ENCODE measurements around the gene CAPN7.

Gene CAPN7

DNA sequence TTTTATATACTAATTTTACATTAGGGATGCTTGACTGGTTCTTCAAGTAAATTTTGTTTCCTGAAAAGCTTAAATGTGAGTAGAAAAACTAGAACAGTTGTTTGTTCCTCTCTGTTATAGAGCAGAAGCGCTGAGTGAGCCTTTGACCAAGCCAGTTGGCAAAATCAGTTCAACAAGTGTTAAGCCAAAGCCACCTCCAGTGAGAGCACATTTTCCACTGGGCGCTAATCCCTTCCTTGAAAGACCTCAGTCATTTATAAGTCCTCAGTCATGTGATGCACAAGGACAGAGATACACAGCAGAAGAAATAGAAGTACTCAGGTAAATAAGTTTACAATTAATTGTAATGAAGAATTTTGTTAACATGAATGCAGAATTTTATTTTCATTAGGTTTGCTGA lies 14.6 kb downstream of the CAPN7 start:
- TF ChIP-seq POLR2AphosphoS5 (IDR thresholded peaks at IDR 0.05; ENCODE audit: low read depth, low read length) (no peak), POLR2A (IDR thresholded peaks at IDR 0.05; ENCODE audit: low read depth, low read length) (no peak), TAF1 (IDR thresholded peaks at IDR 0.05; ENCODE audit: borderline replicate concordance, low read depth, low read length) (no peak)
- DNase-seq (ENCODE audit: insufficient read length) (no peak), FAIRE-seq (no peak)

DNA sequence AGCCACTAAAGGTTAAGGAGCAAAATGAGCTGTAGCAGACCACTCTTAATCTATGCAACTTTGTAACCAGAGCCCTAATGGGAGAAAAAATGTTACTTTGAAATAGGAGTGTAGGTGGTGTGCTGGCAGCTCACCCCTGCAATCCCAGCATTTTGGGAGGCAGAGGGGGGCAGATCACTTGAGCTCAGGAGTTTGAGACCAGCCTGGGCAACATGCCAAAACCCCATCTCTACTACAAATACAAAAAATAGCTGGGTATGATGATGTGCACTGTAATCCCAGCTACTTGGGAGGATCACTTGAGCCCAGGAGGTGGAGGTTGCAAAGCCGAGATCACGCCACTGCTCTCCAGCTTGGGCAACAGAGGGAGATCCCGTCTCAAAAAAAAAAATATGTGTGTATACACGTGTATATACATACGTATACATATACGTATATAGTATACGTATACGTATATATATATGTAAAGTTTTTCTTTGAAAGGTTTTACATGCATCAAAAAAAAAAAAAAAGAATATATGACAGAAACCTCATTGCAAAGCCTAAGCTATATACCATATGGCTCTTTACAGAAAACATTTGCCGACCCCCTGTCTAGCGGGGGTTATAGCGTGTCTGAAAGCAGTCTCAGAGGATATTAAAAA lies 15.7 kb downstream of the CAPN7 start:
- no peak for DNase-seq (ENCODE audit: insufficient read length)
- no peak for TF ChIP-seq TAF1 (IDR thresholded peaks at IDR 0.05; ENCODE audit: borderline replicate concordance, low read depth, low read length)
- FAIRE-seq, result no peak

DNA sequence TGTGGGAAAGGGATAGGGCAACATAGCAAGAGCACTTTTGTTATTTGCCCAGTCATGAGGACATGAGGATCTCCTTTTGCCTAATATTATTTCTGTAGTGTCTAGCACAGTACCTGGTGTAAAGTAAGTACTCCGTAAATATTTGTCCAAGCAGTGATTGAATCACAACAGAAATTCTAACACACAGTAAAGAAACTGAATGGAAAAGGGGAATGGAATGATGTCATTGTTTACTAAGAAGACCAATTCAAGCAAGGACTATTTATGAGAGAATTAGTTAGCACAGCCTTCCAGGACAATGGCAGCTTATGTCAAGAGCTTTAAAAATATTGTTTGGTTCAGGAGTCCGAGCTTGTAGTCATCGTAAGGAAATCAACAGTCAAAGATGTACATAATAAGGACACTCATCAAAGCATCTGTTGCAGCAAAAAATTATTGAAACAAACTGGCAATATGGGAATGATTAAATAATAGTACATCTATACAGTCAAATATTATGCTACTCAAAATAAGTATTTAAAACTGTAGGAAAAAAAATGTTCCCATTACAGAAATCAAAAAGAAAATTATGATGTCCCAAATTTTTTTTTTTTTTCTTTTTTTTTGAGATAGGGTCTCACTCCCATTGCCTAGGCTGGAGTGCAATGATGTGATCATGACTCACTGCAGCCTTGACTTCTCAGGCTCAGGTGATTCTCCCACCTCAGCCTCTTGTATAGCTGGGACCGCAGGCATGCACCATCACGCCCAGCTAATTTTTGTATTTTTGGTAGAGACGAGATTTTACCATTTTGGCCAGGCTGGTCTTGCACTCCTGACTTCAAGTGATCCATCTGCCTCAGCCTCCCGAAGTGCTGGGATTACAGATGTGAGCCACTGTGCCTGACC lies 17.9 kb downstream of the CAPN7 start:
- TF ChIP-seq TAF1 (IDR thresholded peaks at IDR 0.05; ENCODE audit: borderline replicate concordance, low read depth, low read length), result no peak
- no peak for TF ChIP-seq POLR2A (IDR thresholded peaks at IDR 0.05; ENCODE audit: low read depth, low read length)
- TF ChIP-seq POLR2AphosphoS5 (IDR thresholded peaks at IDR 0.05; ENCODE audit: low read depth, low read length), result no peak
- DNase-seq (ENCODE audit: insufficient read length) (no peak), FAIRE-seq (no peak)

DNA sequence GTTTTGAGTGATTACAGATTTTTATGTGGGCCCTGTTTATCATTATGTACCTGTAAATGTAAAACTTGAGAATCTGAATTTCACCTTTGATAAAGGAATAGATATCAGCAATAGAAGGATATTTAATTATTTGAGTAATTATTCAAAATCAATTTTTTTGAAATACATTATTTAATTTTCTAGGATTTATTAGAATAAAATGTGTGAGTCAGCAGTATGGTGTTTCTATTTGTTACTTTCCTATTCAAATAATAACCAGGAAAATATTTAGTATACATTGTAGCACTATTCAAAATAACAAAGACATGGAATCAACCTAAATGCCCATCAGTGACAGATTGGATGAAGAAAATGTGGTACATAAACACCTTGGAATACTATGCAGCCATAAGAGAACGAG lies 22.1 kb downstream of the CAPN7 start:
- TF ChIP-seq POLR2A (IDR thresholded peaks at IDR 0.05; ENCODE audit: low read depth, low read length), result no peak
- TF ChIP-seq TAF1 (IDR thresholded peaks at IDR 0.05; ENCODE audit: borderline replicate concordance, low read depth, low read length), result no peak
- TF ChIP-seq POLR2AphosphoS5 (IDR thresholded peaks at IDR 0.05; ENCODE audit: low read depth, low read length), result no peak
- FAIRE-seq, result no peak
- no peak for DNase-seq (ENCODE audit: insufficient read length)

DNA sequence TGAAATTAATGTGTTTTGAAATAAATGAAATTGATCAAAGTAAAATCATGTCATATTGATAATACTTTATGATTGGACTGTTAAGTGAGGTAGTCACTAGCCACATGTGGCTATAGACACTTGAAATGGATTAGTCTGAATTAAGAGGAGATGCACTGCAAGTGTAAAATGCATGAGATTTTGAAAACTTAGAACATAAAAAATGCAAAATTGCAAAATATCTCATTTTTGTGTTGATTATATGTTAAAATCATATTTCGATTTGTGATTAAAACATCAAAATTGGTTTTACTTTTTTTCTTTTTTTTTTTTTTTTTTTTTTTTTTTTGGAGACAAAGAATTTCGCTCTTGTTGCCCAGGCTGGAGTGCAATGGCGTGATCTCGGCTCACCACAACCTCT lies 23.2 kb downstream of the CAPN7 start:
- DNase-seq (ENCODE audit: insufficient read length), result no peak
- no peak for TF ChIP-seq POLR2AphosphoS5 (IDR thresholded peaks at IDR 0.05; ENCODE audit: low read depth, low read length)
- TF ChIP-seq TAF1 (IDR thresholded peaks at IDR 0.05; ENCODE audit: borderline replicate concordance, low read depth, low read length), result no peak
- TF ChIP-seq POLR2A (IDR thresholded peaks at IDR 0.05; ENCODE audit: low read depth, low read length), result no peak
- FAIRE-seq, result no peak

DNA sequence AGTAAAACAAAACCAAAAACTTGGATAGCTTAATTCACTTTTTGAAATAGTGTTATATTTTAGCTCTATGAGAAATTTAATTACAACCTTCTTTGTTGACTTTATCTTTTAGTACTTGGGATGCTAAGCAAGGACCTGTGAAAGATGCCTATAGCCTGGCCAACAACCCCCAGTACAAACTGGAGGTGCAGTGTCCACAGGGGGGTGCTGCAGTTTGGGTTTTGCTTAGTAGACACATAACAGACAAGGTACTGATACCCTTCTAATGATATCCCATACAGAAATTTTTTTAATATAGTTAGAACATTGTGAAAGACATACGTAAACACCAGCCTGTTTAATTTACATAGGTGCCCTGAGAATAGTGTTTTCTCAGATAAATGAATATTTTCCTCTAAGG lies 35.3 kb downstream of the CAPN7 start:
- DNase-seq (ENCODE audit: insufficient read length) (no peak), FAIRE-seq (peak; percentile 9)
- TF ChIP-seq POLR2A (IDR thresholded peaks at IDR 0.05; ENCODE audit: low read depth, low read length), result no peak
- no peak for TF ChIP-seq TAF1 (IDR thresholded peaks at IDR 0.05; ENCODE audit: borderline replicate concordance, low read depth, low read length)
- no peak for TF ChIP-seq POLR2AphosphoS5 (IDR thresholded peaks at IDR 0.05; ENCODE audit: low read depth, low read length)

DNA sequence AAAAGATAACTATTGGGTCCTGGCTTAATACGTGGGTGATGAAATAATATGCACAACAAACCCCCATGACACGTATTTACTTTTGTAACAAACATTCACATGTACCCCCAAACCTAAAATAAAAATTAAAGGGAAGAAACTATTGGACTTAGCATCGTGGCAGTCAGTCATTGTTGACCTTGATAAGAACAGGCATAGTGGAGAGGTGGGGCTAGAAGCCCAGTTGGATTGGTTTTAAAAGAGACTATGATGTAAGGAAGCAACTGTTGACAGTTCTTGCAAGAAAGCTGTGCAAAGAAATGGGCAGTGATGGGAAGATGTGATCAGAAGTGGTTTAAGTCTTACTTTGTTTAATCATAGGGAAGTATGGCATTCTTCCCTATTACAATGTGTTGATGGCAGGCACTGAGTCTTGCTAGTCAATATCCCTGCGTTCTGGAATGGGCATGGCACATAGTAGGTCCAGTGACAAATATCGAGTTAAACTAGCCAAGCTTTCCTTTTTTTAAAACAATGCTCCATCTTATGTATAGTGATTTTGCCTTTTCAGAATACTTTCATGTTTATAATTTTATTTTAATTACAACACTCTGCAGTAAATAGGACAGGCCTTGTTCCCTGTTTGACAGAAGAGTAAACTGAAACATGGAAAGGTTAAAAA lies 37.9 kb downstream of the CAPN7 start:
- no peak for DNase-seq (ENCODE audit: insufficient read length)
- no peak for TF ChIP-seq POLR2A (IDR thresholded peaks at IDR 0.05; ENCODE audit: low read depth, low read length)
- no peak for TF ChIP-seq TAF1 (IDR thresholded peaks at IDR 0.05; ENCODE audit: borderline replicate concordance, low read depth, low read length)
- no peak for TF ChIP-seq POLR2AphosphoS5 (IDR thresholded peaks at IDR 0.05; ENCODE audit: low read depth, low read length)
- peak; percentile 65 for FAIRE-seq

DNA sequence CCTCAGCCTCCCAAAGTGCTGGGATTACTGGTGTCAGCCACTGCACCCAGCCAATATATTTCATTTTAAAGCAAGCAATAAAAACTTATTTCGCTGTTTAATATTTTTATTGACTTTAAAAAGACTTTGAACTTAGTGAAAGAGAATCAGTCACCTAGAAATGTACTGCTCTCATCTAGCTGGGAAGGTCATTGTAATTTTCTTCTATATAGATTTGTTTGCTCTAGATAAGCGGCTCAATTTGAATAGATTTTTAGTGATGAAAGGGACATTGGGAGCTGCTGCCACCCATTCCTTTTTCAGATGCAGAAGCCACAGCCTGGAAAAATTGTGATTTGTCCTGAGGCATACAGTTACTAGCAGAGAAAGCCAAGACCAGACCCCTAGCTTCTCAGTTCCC lies 40.1 kb downstream of the CAPN7 start:
- TF ChIP-seq POLR2A (IDR thresholded peaks at IDR 0.05; ENCODE audit: low read depth, low read length) (no peak), POLR2AphosphoS5 (IDR thresholded peaks at IDR 0.05; ENCODE audit: low read depth, low read length) (no peak), TAF1 (IDR thresholded peaks at IDR 0.05; ENCODE audit: borderline replicate concordance, low read depth, low read length) (no peak)
- FAIRE-seq (no peak), DNase-seq (ENCODE audit: insufficient read length) (no peak)

DNA sequence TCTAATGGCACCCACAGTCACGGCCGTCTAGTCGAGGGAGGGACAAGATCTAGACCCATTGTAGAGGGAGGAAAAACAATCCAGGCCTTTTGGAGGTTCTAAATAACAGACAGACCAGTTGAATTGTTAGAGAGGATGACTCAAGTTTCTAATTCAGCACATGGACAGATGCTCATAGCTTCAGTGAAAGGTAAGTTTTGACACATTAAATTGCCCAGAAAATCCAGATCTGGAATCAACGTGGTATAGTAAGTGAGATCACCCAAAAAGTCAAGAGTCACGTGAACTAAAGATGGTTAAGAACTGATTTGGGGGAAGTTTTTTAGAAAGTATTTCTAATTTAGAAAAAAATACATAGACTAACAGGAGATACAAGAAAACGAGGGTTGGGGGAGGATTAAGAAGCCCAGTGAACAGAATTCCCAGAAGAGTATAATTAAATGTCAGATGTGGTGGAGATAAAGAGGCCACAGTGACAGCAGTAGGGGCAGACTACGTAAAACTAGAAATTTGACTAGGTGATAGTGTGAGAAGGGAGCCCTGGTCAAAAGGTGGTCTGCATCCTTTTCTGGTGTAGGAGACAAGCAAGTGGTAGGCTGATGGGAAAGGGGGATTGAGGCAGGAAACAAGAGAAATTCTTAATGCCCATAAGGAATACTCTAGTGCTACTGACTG lies 47.1 kb downstream of the CAPN7 start:
- FAIRE-seq, result no peak
- no peak for DNase-seq (ENCODE audit: insufficient read length)
- TF ChIP-seq POLR2A (IDR thresholded peaks at IDR 0.05; ENCODE audit: low read depth, low read length), result no peak
- TF ChIP-seq TAF1 (IDR thresholded peaks at IDR 0.05; ENCODE audit: borderline replicate concordance, low read depth, low read length), result no peak
- no peak for TF ChIP-seq POLR2AphosphoS5 (IDR thresholded peaks at IDR 0.05; ENCODE audit: low read depth, low read length)

DNA sequence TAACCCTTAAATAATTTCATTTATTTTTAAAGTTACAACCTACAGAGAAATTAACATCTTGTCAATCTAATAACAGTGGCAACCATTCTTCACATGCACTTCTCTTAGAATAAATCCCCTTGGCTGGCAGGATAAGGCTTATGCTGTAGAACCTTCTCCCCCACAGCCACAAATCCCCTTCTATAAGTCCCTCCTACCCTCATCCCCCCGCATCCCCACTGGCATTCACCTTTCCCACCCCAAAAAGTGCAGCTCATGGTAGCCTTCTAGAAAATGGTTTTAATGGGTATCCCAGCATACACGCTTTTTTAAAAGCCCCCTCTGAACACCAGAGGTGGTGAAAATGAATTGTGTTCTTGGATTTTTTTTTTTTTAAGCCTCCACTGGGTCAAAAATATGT lies 49.2 kb downstream of the CAPN7 start:
- TF ChIP-seq POLR2AphosphoS5 (IDR thresholded peaks at IDR 0.05; ENCODE audit: low read depth, low read length), result no peak
- no peak for TF ChIP-seq TAF1 (IDR thresholded peaks at IDR 0.05; ENCODE audit: borderline replicate concordance, low read depth, low read length)
- no peak for TF ChIP-seq POLR2A (IDR thresholded peaks at IDR 0.05; ENCODE audit: low read depth, low read length)
- FAIRE-seq (no peak), DNase-seq (ENCODE audit: insufficient read length) (no peak)

DNA sequence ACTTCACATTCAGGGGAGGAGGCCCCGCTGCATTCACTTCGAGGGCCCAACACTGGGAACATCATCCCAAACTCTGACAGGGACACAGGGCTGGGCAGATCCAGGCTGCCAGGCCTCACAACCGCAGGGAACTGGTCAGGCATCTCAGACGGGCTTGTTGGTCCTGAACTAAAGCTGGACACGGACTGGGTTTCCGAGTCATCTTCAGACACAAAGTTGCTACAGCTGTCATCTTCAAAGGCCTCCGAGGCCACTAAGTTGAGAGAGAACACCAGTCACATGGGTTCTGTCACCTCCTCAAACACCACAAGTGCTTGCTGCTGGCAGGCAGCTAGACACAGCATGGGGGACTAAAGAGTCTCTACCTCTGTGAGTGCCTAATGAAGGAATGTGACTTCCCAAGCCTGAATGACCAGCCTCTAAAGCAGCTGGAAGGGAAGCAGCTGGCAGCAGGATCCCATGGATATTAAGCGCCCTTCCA lies 50.9 kb downstream of the CAPN7 start:
- DNase-seq (ENCODE audit: insufficient read length), result no peak
- TF ChIP-seq POLR2A (IDR thresholded peaks at IDR 0.05; ENCODE audit: low read depth, low read length) (no peak), POLR2AphosphoS5 (IDR thresholded peaks at IDR 0.05; ENCODE audit: low read depth, low read length) (no peak), TAF1 (IDR thresholded peaks at IDR 0.05; ENCODE audit: borderline replicate concordance, low read depth, low read length) (no peak)
- FAIRE-seq, result no peak
